WI38 (cell line): ENCODE measurements around the gene STK17B.

Experiments
- H3K4me3 ChIP-seq: 2 replicates; pipeline ENCODE4 v1.5.1; 2011; ENCODE audit warnings: low read depth, mild to moderate bottlenecking, control low read depth, low read length
- CTCF ChIP-seq: IDR thresholded peaks from 2 replicates; pipeline ENCODE4 v1.5.1; 2012; ENCODE audit warnings: low read depth, mild to moderate bottlenecking, control low read depth, low read length

The STK17B gene

GRCh38 chr2:196171248-196171871 lies at the start of gene STK17B:
TSS of gene STK17B (minus strand) at chr2:196171578. CDS start at chr2:196163383, 8,195 bp downstream.
- peak within 1 kb of the TSS; percentile 95 for H3K4me3 ChIP-seq
- 0 out of 2 replicates have a peak, but pooled peaks have one; percentile 6 for TF ChIP-seq CTCF

GRCh38 chr2:196220671-196221070 lies 49.3 kb upstream of the STK17B start:
- TF ChIP-seq CTCF: no peak
- no peak overlapping the region for H3K4me3 ChIP-seq

GRCh38 chr2:196219671-196220070 lies 48.3 kb upstream of the STK17B start:
- TF ChIP-seq CTCF: no peak
- H3K4me3 ChIP-seq: no peak overlapping the region

- no peak overlapping the region for H3K4me3 ChIP-seq
These were observed 46.7 kb upstream of the STK17B start for GRCh38 chr2:196218106-196218505.

GRCh38 chr2:196217116-196217515 lies 45.7 kb upstream of the STK17B start:
- TF ChIP-seq CTCF: no peak
- no peak overlapping the region for H3K4me3 ChIP-seq

More at GRCh38 chr2:196218106-196218505, 46.7 kb upstream of the STK17B start:
- TF ChIP-seq CTCF: no peak

- H3K4me3 ChIP-seq: no peak overlapping the region
- TF ChIP-seq CTCF: no peak
These were observed 44.0 kb upstream of the STK17B start for GRCh38 chr2:196215376-196215775.

- no peak for TF ChIP-seq CTCF
- H3K4me3 ChIP-seq: no peak overlapping the region
These were observed 42.8 kb upstream of the STK17B start for GRCh38 chr2:196214156-196214555.
